ENCODE measurements around the gene FOXP1. TPM values are rescaled to one million over a fixed set of nuclear protein-coding genes. Genes with fewer than 3 reads are reported as not detected.

The FOXP1 gene
- total and polyA plus RNA-seq, 2 of the 13 experiments (the other 11 are each of a cell fraction or from before 2014, with no cell fraction given): 40.4 to 59.0 TPM

- TF ChIP-seq GLMP (CRISPR knock-in tag; IDR thresholded peaks at IDR 0.05; ENCODE audit: borderline replicate concordance) (no peak), MAX (IDR thresholded peaks at IDR 0.05) (peak; percentile 51), ZSCAN21 (CRISPR knock-in tag; IDR thresholded peaks at IDR 0.05; ENCODE audit: borderline replicate concordance) (peak; percentile 80), HIC2 (CRISPR knock-in tag; IDR thresholded peaks at IDR 0.05; ENCODE audit: low read depth) (peak; percentile 18; the same call in 1 of the 2 replicates), SIX1 (CRISPR knock-in tag; IDR thresholded peaks at IDR 0.05; ENCODE audit: borderline replicate concordance) (no peak), KDM6A (CRISPR knock-in tag; IDR thresholded peaks at IDR 0.05; ENCODE audit: low read depth) (no peak), PRPF4 (IDR thresholded peaks at IDR 0.05; ENCODE audit: low read depth, low read length, poor library complexity, severe bottlenecking) (no peak), ZFP91 (CRISPR knock-in tag; IDR thresholded peaks at IDR 0.05; ENCODE audit: borderline replicate concordance) (peak; percentile 67; the same call in 1 of the 2 replicates), POLR2G (IDR thresholded peaks at IDR 0.05; ENCODE audit: low read depth, low read length) (no peak; the same call in 1 of the 2 replicates), ZNF775 (CRISPR knock-in tag; IDR thresholded peaks at IDR 0.05; ENCODE audit: borderline replicate concordance) (no peak), TBX3 (IDR thresholded peaks at IDR 0.05; ENCODE audit: borderline replicate concordance) (no peak), GZF1 (CRISPR knock-in tag; IDR thresholded peaks at IDR 0.05) (0 out of 2 replicates have a peak, but pooled peaks have one; percentile 44), ZBED4 (CRISPR knock-in tag; IDR thresholded peaks at IDR 0.05; ENCODE audit: borderline replicate concordance) (no peak), BORCS8-MEF2B (CRISPR knock-in tag; IDR thresholded peaks at IDR 0.05) (peak; percentile 51; the same call in 1 of the 2 replicates), NFRKB (IDR thresholded peaks at IDR 0.05) (no peak), PATZ1 (CRISPR knock-in tag; IDR thresholded peaks at IDR 0.05) (peak; percentile 93), SMARCE1 (IDR thresholded peaks at IDR 0.05; ENCODE audit: borderline replicate concordance) (no peak), PHF21A (CRISPR knock-in tag; IDR thresholded peaks at IDR 0.05) (no peak), HMG20B (CRISPR knock-in tag; conservative IDR thresholded peaks at IDR 0.05) (no peak)
These were observed 1.4 kb downstream of the FOXP1 start (continued) for GRCh38 chr3:71582036-71582611.
